Measurements from ENCODE around the gene CISH. TPM values are rescaled to one million over a fixed set of nuclear protein-coding genes. Genes with fewer than 3 reads are reported as not detected.
A peak's percentile ranks its signal among the peaks of the same experiment; 100 is the strongest.

CISH gene, protein sequence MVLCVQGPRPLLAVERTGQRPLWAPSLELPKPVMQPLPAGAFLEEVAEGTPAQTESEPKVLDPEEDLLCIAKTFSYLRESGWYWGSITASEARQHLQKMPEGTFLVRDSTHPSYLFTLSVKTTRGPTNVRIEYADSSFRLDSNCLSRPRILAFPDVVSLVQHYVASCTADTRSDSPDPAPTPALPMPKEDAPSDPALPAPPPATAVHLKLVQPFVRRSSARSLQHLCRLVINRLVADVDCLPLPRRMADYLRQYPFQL
- 1 to 10 TPM; 1.1 to 2.4 TPM for total RNA-seq
- polyA plus RNA-seq (ENCODE audit: insufficient read length in 2 of 2): 1 to 10 TPM; 2.5 to 3.2 TPM
- long read RNA-seq, donor 1, full-length matches to known transcripts: 2 of 2 reads
- long read RNA-seq, donor 1, partial matches to known transcripts: 0 of 2 reads
- long read RNA-seq, donor 1, other reads (novel, unspliced or antisense): 0 of 2 reads
- long read RNA-seq, donor 2, full-length matches to known transcripts: 2 of 2 reads
- long read RNA-seq, donor 2, partial matches to known transcripts: 0 of 2 reads
- long read RNA-seq, donor 2, other reads (novel, unspliced or antisense): 0 of 2 reads
- long read RNA-seq, donor 3, partial matches to known transcripts: 0 of 2 reads
- long read RNA-seq, donor 3, other reads (novel, unspliced or antisense): 0 of 2 reads
- long read RNA-seq, donor 4, full-length matches to known transcripts: 17 of 17 reads
- long read RNA-seq, donor 4, partial matches to known transcripts: 0 of 17 reads
- long read RNA-seq, donor 4, other reads (novel, unspliced or antisense): 0 of 17 reads

DNA sequence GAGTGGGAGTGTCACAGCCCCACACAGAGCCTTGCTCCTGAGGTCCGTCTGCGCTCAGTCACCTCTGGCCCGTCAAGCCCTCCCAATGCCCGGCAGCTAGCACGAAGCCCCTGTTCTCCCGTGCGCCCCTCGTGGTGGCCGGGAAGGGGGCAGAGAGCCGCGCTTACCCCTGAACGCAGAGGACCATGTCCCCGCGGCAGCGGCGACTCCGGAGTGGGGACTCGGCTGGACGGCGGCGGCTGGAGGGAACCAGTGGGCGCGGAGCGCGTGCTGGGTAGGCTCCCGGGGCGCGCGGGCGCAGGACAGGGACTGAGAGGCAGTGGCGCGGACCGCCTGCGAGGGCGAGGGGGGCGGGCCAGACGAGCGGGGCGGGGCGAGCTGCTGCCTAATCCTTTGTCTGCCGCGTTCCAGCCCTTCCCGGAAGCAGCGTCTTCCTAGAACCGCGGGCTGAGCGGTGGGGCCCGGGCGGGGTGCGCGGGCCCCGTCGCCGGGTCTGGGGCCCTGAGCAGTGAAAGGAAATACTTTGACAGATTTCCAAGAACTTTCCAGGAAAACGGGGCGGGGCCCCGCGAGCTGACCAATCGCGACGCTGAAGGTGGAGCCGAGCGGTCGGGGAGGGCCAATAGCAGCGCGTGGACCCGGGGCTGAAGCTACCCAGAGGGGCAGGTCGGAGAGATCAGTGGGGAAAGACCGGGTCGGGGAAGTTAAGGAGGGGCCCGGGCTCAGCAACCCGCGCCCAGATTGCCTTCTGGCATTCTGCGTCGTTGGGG is at the start of gene CISH:
CISH (minus strand) TSS at position 311 of the 770 bp plus-strand sequence; CDS start at position 187, 124 bp downstream.
- Histone ChIP-seq H3K36me3 (ENCODE audit: control insufficient read depth, insufficient read depth, low read length) (peaks cover 18% of the 10 kb centered on the region), H3K27me3 (ENCODE audit: control insufficient read depth, insufficient read depth, low read length) (no peaks in the 10 kb centered on the region), H3K9me3 (ENCODE audit: control insufficient read depth, insufficient read depth, low read length) (no peaks in the 10 kb centered on the region), H3K4me3 (ENCODE audit: low read depth, low read length) (peak within 1 kb of the TSS; percentile 71), H3K4me1 (ENCODE audit: control insufficient read depth, insufficient read depth, low read length) (peaks cover 45% of the 10 kb centered on the region), H3K27ac (ENCODE audit: low read depth, low read length) (peak within 1 kb of the TSS; percentile 84)
- DNase-seq (ENCODE audit: low read depth in 4 of 6, low spot score in 6 of 6): peak; percentile 73 to 97 (median 82)
- WGBS (ENCODE audit: insufficient coverage): under 1% methylated on average over 74 of the region's 75 CpGs

DNA sequence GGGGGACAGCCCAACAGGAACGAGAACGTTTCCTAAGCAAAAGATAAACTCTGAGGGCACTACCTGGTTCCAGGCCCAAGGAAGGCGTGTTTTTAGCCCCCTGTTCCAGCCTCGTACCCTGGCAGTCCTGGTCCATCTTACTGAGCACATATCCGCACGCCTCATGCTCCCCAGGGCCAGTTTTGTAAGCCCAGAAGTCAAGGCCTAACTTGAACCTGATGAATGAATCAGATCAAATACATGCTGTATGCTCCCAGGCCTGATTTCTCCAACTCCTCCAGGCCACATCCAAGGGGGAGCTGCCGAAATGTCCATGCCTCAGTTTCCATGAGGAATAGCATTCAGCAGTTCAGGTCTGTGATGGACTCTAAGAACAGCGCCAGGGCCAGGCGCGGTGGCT is 48.8 kb upstream of the CISH start:
- DNase-seq (ENCODE audit: low read depth in 4 of 6, low spot score in 6 of 6): no peak
- no peak overlapping the region for H3K27ac ChIP-seq (ENCODE audit: low read depth, low read length)
- no peak overlapping the region for H3K4me3 ChIP-seq (ENCODE audit: low read depth, low read length)
- H3K36me3 ChIP-seq (ENCODE audit: control insufficient read depth, insufficient read depth, low read length): no peaks in the 10 kb centered on the region
- 93% methylated on average over 7 of the region's 10 CpGs for WGBS (ENCODE audit: insufficient coverage)
- H3K27me3 ChIP-seq (ENCODE audit: control insufficient read depth, insufficient read depth, low read length): no peaks in the 10 kb centered on the region
- no peaks in the 10 kb centered on the region for H3K9me3 ChIP-seq (ENCODE audit: control insufficient read depth, insufficient read depth, low read length)
- H3K4me1 ChIP-seq (ENCODE audit: control insufficient read depth, insufficient read depth, low read length): no peaks in the 10 kb centered on the region

DNA sequence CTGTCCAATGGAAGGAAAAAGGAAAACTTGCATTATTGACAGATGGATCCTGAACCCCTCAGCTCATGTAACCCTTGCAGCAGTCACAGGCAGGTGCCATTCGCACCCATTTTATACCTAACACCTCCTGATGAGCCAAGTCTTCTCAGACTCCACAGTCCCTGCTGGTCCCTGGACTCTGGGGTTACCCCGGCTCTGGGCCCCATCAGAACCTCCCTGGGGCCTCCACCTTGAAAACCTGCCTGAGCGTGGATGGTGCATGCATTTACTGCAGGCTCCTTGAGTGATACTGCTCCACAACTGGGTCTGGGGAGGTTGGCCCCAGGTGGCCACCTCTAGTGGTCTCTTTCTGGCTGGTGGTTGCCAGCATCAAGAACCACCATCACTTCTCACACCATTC is 47.3 kb upstream of the CISH start:
- no peak overlapping the region for H3K27ac ChIP-seq (ENCODE audit: low read depth, low read length)

DNA sequence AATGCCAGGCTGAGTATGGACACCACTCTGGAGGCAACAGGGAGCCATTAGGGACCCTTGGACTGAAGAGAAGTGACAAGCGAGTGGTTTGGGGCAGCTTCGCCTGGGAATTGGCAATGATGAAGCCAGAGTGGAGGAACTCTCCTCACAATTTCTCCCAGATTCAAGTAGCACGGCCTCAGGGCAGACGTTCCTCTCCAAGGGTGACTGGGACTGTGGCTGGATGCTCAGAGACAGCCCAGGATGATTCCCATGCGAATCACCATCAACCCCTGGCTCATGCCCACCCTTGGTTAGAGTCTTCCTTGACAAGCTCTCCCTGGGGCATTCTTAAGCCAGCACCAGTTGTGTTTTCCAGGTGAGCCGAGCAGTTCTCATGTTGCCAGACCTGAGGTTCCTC is 46.8 kb upstream of the CISH start:
- H3K27ac ChIP-seq (ENCODE audit: low read depth, low read length): no peak overlapping the region
- no peak overlapping the region for H3K4me3 ChIP-seq (ENCODE audit: low read depth, low read length)
- H3K4me1 ChIP-seq (ENCODE audit: control insufficient read depth, insufficient read depth, low read length): no peaks in the 10 kb centered on the region
- 89% methylated on average over 4 of the region's 6 CpGs for WGBS (ENCODE audit: insufficient coverage)
- no peaks in the 10 kb centered on the region for H3K9me3 ChIP-seq (ENCODE audit: control insufficient read depth, insufficient read depth, low read length)
- H3K27me3 ChIP-seq (ENCODE audit: control insufficient read depth, insufficient read depth, low read length): no peaks in the 10 kb centered on the region
- no peak for DNase-seq (ENCODE audit: low read depth in 4 of 6, low spot score in 6 of 6)
- no peaks in the 10 kb centered on the region for H3K36me3 ChIP-seq (ENCODE audit: control insufficient read depth, insufficient read depth, low read length)

More for the DNA sequence above, 47.3 kb upstream of the CISH start:
- H3K4me3 ChIP-seq (ENCODE audit: low read depth, low read length): no peak overlapping the region
- no peaks in the 10 kb centered on the region for H3K4me1 ChIP-seq (ENCODE audit: control insufficient read depth, insufficient read depth, low read length)
- WGBS (ENCODE audit: insufficient coverage): 91% methylated on average over 3 of the region's 3 CpGs
- H3K9me3 ChIP-seq (ENCODE audit: control insufficient read depth, insufficient read depth, low read length): no peaks in the 10 kb centered on the region
- no peaks in the 10 kb centered on the region for H3K27me3 ChIP-seq (ENCODE audit: control insufficient read depth, insufficient read depth, low read length)
- DNase-seq (ENCODE audit: low read depth in 4 of 6, low spot score in 6 of 6): no peak
- no peaks in the 10 kb centered on the region for H3K36me3 ChIP-seq (ENCODE audit: control insufficient read depth, insufficient read depth, low read length)

DNA sequence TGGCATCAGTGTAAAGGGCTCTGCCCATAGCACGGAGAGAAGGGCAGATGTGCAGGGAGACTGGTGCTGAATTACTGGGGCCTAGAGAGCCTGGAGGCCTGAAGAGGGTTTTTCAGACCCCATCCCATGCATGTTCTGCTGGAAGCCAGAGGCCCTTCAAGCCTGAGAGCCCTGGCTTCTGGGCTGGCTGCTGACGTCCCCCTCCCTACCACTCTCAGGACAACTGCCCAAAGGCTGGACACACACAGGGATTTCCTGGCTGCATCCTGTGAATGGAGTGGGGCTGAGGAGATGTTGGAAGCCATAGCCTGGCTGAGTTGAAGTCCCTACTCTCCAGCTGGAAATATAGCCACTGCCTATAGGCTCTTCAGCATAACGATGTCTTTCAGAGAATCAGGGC is 46.2 kb upstream of the CISH start:
- no peak overlapping the region for H3K4me3 ChIP-seq (ENCODE audit: low read depth, low read length)
- WGBS (ENCODE audit: insufficient coverage): 93% methylated on average over 2 of the region's 3 CpGs
- DNase-seq (ENCODE audit: low read depth in 4 of 6, low spot score in 6 of 6): no peak
- no peaks in the 10 kb centered on the region for H3K36me3 ChIP-seq (ENCODE audit: control insufficient read depth, insufficient read depth, low read length)
- no peaks in the 10 kb centered on the region for H3K27me3 ChIP-seq (ENCODE audit: control insufficient read depth, insufficient read depth, low read length)
- H3K27ac ChIP-seq (ENCODE audit: low read depth, low read length): no peak overlapping the region
- peaks cover 2% of the 10 kb centered on the region for H3K4me1 ChIP-seq (ENCODE audit: control insufficient read depth, insufficient read depth, low read length)
- no peaks in the 10 kb centered on the region for H3K9me3 ChIP-seq (ENCODE audit: control insufficient read depth, insufficient read depth, low read length)

DNA sequence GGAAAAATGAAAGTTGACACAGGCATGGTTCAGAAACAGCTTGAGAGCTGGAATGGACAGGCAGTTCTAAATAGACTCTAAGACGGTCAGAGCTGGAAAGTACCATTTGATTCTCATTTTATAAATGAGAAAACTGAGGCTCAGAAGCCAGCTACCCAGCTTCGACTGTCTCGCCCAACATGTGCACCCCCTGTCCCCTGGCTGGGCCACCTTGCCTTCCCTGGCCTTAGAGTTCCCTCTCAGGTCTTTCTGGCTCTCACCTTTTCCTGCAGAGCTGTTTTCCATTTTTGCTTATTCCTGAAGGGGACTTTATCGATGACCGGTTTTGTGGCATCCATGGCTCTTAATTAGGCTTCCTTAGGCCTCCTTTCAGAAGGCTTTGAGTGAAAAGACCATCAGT is 45.8 kb upstream of the CISH start:
- Histone ChIP-seq H3K27ac (ENCODE audit: low read depth, low read length) (no peak overlapping the region), H3K4me1 (ENCODE audit: control insufficient read depth, insufficient read depth, low read length) (peaks cover 6% of the 10 kb centered on the region), H3K27me3 (ENCODE audit: control insufficient read depth, insufficient read depth, low read length) (no peaks in the 10 kb centered on the region), H3K36me3 (ENCODE audit: control insufficient read depth, insufficient read depth, low read length) (no peaks in the 10 kb centered on the region), H3K4me3 (ENCODE audit: low read depth, low read length) (no peak overlapping the region), H3K9me3 (ENCODE audit: control insufficient read depth, insufficient read depth, low read length) (no peaks in the 10 kb centered on the region)
- DNase-seq (ENCODE audit: low read depth in 4 of 6, low spot score in 6 of 6): no peak
- 100% methylated on average over 5 of the region's 5 CpGs for WGBS (ENCODE audit: insufficient coverage)

DNA sequence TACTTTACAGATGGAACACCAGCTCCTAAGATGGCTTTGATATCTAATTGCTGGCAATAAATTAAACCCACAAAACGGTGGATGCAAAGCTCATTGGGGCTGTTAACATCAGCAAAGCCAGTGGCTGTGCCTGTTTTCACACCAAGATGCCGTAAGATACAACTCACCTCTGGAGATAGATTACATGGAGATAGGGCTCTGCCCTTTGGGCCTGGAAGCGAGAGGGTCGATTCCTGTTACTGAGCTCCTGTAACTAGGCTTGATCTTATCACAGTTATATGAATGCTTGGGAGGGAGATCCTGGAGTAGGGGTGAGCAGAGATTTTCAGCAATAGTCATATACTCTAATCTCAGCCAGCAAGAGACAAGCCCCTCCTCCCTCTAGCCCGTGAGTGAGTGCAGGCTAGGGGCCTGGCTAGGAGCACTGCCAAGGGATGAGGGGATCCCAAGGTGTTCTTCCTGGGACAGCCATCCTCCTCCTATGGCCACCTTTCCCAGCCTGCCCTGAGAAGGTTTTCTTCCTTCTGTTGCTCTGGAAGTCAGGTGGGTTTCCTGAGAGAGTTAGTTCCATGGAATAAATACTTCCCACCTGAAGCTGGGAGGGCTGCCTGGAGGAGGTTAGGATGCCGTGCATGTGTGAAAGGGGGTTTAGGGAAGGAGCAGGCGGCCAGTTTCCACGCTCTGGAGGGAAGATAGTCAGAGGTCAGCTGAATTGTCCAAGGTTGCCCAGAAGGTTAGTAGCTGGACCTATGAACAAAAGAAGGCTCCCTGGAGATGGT is 45.0 kb upstream of the CISH start:
- Histone ChIP-seq H3K36me3 (ENCODE audit: control insufficient read depth, insufficient read depth, low read length) (no peaks in the 10 kb centered on the region), H3K4me3 (ENCODE audit: low read depth, low read length) (no peak overlapping the region), H3K27ac (ENCODE audit: low read depth, low read length) (no peak overlapping the region), H3K4me1 (ENCODE audit: control insufficient read depth, insufficient read depth, low read length) (peaks cover 14% of the 10 kb centered on the region), H3K27me3 (ENCODE audit: control insufficient read depth, insufficient read depth, low read length) (no peaks in the 10 kb centered on the region), H3K9me3 (ENCODE audit: control insufficient read depth, insufficient read depth, low read length) (no peaks in the 10 kb centered on the region)
- no peak for DNase-seq (ENCODE audit: low read depth in 4 of 6, low spot score in 6 of 6)
- WGBS (ENCODE audit: insufficient coverage): 81% methylated on average over 5 of the region's 8 CpGs

DNA sequence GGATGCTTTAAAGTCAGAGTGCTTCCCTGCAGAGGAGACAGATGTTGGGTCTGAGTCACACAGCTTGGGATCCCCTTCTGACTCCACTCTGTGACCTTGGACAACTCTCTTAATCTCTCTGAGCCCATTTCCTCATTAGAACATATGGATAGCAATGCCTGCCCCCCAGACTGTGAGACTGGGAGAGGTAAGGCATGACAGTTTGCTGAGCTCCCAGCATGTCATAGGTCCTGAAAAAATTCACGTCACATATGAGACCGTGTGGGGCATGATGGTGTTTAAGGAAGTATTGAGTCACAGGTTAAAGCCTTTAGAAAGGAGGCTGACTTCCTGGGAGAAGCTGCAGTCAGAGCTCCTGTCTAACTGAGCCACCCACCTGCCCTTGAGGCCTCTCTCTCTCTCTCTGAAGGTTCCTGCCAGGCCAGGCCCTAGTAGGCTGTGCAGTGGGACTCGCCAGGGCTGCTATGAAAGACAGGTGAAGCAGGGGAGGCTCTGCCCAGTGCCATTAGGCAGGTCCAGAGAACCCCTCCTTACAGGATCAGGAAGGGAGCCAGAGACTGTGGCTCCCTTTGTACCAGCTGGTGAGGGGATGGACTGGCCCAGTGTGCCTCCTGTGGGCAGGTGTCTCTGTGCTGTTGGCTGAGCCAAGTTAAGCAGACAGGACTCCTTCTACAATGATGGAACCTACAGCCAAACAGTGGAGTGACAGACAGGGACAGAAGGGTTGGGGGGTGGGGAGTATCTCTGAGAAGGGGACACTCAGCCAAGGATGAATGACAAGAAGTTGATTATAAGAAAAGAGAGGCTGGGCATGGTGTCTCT is 43.6 kb upstream of the CISH start:
- Histone ChIP-seq H3K4me1 (ENCODE audit: control insufficient read depth, insufficient read depth, low read length) (peaks cover 24% of the 10 kb centered on the region), H3K4me3 (ENCODE audit: low read depth, low read length) (no peak overlapping the region), H3K27me3 (ENCODE audit: control insufficient read depth, insufficient read depth, low read length) (no peaks in the 10 kb centered on the region), H3K9me3 (ENCODE audit: control insufficient read depth, insufficient read depth, low read length) (no peaks in the 10 kb centered on the region), H3K27ac (ENCODE audit: low read depth, low read length) (no peak overlapping the region), H3K36me3 (ENCODE audit: control insufficient read depth, insufficient read depth, low read length) (no peaks in the 10 kb centered on the region)
- no peak for DNase-seq (ENCODE audit: low read depth in 4 of 6, low spot score in 6 of 6)
- WGBS (ENCODE audit: insufficient coverage): 93% methylated on average over 2 of the region's 3 CpGs
